HG02840 (cell line): Measurements from ENCODE around the gene LRRC25.

Experiments
- ATAC-seq: cut with Tn5 transposase; IDR thresholded peaks from one replicate; pipeline ENCODE4 v1.9.1; 2021; ENCODE audit warnings: mild to moderate bottlenecking, moderate library complexity, moderate number of reproducible peaks; ENCODE audit not compliant: unreplicated experiment, low FRiP score

The LRRC25 gene

GRCh38 chr19:18397242-18398202, at the start of gene LRRC25:
TSS of gene LRRC25 (minus strand) at chr19:18397622. CDS start at chr19:18396963, 659 bp downstream.
- ATAC-seq: no peak

GRCh38 chr19:18446811-18447359, 49.5 kb upstream of the LRRC25 start:
- ATAC-seq: no peak

DNA sequence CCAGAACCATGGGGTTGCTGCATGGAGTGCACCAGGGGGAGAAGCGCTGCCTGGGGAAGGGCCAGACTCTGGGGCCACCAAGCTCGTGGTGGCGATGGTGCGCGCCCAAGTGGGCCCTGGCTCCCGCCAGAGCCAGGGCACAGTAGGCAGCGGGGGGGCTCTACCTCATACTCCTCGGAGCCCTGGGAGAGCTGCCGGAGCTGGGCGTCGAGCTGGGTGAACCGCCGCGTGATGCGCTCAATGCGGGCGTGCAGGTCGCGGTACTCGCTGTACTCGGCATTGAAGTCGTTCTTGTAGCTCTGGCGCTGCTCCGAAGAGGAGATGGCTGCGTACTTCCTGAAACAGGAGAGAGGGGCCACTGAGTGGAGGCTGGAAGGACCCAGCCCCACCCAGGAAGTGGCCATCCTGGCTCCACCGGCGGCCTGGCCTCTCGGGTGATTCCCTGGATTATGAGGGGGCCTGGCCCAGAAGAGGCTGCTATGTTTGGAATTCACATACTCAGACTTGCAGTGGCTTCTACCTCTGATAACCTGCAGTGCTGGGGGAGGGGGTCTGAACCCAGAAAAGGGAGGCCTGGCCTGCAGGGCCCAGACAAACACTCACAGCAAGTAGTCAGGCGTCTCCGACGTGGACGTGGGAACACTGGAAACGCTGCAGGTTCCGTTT, 48.9 kb upstream of the LRRC25 start:
- no peak for ATAC-seq

GRCh38 chr19:18445262-18445948, 48.0 kb upstream of the LRRC25 start:
- no peak for ATAC-seq

GRCh38 chr19:18444513-18444912, 47.1 kb upstream of the LRRC25 start:
- ATAC-seq: no peak

DNA sequence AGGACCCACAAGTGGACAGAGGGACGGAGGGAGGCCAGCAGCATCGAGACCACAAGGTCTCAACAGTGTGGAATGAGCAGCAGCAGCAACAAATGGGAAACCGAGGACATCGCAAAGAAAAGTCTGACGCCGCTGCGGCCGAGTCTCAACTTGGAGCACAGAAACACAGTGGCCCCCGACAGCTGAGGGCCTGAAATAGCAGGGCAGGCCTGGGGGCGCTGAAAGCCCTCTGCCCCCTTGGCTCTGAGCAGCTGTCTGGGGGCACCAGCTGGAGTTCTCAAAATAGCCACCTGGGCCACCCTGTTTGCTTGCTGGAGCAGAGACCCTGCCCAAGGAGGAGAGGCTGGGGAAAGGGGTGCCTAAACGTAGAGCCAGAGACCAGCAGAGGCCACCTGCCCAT, 46.4 kb upstream of the LRRC25 start:
- ATAC-seq: no peak

DNA sequence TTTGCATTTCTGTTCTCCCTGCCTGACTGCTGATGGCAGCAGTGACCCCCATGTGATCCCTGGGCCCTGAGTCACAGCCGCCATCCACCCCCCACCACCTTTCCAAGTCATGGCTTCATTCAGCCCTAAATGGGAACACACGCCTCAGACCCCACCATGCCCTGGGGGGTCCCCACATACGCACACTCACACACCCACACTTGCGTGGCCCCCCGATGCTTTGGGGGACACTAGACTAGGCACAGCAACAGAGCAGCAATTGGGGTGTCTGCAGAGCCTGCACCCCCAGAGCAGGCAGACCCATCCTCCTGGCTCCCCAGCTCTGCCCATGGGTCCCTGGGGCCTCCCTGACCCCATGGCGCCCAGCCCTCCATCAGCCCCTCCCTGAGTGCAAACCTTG, 46.0 kb upstream of the LRRC25 start:
- ATAC-seq: no peak

- ATAC-seq: no peak
Observed at GRCh38 chr19:18442941-18443340, 45.5 kb upstream of the LRRC25 start.

DNA sequence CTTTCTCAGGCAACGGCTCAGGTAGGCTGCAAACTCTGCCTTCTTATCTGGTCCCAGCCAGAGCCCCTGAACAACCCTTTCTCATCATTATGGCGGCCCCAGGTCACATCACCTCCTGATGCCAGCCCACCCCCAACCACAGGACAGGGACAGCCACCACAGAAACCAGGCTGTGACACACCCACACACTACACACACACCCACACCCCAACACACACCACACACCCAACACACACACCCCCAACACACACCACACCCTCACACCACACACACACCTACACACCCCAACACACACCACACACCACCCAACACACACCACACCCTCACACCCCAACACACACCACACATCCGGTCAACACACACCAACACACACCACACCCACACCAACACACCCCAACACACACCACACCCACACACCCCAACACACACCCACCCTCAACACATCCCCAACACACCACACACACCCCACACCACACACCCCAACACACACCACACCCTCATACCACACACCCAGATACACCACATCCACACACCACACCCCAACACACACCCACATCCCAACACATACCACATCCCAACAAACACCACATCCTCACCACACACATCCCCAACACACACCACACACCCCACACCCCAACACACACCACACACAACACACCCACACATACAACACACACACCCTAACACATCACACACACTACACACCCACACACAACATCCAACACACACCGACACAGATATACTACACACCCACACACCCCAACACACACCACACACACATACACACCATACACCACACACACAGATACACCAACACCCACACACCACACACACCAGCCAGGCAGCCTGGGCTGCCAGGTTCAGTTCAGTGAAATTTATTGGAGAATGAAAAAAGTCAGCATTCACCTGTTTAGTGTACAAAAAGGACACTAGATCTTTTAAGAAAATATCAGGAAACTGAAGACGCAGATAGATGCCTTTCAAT, 44.7 kb upstream of the LRRC25 start:
- no peak for ATAC-seq

- ATAC-seq: no peak
Observed at GRCh38 chr19:18440936-18441803, 43.7 kb upstream of the LRRC25 start.

DNA sequence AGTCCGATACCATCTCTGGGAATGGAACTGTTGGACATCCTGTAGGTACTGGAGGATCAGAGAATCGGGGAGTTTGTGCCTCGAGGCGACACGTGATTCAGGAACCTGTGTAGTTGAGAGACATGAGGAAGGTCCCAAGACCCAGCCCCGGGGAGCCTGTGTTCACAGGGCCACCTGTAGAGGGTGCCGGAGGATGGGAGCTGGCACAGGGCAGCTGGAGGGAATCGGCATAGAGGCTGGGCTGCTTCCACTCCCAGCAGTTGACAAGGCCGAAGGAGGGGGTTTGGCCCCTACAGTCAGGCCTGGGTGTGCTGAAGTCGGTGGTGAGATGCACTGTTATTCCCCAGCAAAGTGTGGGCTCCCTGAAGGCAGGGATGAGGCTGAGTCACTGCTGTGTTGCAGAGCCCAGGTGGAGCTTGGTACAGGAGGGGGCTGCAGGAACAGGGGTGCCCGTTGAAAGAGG, 43.0 kb upstream of the LRRC25 start:
- no peak for ATAC-seq

- no peak for ATAC-seq
Observed at GRCh38 chr19:18439910-18440237, 42.5 kb upstream of the LRRC25 start.

GRCh38 chr19:18439025-18439909, 41.8 kb upstream of the LRRC25 start:
- ATAC-seq: no peak

DNA sequence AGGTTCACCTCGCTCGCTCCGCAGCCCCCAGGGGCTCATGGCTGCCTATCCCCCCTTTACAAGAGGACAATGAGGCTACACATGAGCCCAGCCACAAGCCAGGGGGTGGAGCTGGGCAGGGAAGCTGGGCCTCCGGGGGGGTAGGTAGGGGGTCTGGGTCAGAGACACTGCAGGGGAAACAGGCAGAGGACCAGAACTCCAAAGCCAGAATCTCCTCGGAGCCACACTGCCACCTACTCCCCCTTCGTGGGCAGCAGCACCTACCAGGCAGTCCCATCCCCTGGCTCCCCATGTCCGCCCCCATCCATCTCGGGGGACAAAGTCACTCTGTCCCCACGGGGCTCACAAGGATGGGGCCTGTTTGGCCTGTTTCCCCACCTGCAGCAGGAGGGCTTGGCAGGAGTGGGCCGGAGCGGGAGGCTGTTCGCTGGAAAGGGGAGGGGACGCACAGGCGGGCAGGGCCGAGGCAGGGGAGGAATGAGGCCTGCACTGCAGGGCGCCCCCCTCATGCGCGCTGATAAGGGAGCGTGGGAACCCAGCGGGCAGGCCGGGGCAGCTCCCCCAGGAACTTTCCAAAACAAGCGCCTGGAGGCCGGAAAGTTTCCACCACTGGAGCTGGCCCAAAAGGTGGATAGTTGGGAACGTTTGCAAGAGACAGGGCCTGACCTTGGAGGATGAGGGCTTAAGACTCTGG, 41.1 kb upstream of the LRRC25 start:
- ATAC-seq: no peak

DNA sequence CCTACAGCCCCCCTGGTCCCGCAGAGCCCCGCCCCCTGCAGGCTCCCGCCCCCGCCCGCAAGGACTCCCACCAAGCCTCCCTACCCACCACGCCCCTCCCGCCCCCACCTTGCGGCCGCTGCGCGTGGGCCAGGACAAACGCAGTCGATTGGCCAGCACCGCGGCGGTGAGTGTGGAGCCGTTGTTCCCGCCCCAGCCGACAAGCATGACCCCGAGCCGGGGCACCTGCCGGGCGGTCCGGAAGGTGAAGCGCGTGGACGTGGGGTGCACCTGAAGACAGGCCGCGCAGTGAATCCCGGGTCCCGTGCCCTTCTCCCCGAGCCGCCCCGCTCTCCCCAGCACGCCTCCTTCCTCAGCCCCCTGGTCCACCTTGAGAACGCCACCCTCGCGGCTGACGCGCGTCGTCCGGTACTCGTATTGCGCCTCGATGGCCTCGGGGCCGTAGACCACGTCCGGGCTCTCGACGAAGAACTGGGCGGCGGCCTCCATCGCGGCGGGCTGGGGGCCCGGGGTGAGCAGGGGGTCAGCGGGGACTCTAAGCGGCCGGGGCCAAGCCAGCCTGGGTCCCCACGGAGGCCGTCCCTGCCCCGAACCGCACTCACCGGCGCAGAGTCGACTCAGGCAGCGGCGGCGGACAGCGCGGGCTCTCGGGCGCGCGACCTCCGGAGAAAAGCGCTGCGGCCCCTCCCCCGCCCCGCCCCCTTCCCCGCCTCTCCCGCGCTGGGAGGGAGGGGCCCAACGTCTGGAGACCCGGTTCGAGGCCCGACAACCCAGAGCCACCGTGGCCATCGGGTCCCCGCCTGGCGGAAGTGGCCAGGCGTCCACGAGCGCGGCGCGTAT, 40.3 kb upstream of the LRRC25 start, which contains the start of gene ISYNA1:
Gene ISYNA1 (minus strand): TSS at position 643 of the 840 bp plus-strand sequence. CDS start 154 bp downstream, at position 489.
- no peak for ATAC-seq
